22Rv1 (cell line): ENCODE results near the gene ZNF428.

Experiments used
- CTCF ChIP-seq: fragments of 450-650 bp; IDR thresholded peaks from 2 replicates; pipeline ENCODE4 v1.5.1; 2017; ENCODE audit warnings: mild to moderate bottlenecking
- ZFX ChIP-seq: fragments of 450-650 bp; IDR thresholded peaks from 2 replicates; pipeline ENCODE4 v1.6.1; 2017; ENCODE audit warnings: antibody characterized with exemption, borderline replicate concordance

GRCh38 chr19:43569657-43570056 is 49.8 kb downstream of the ZNF428 start:
- no peak for TF ChIP-seq CTCF
- no peak for TF ChIP-seq ZFX
